ENCODE data around the gene COL16A1. TPM values are rescaled to one million over a fixed set of nuclear protein-coding genes. Genes with fewer than 3 reads are reported as not detected.

Gene COL16A1
- total and polyA plus RNA-seq, 2 of the 13 experiments (the other 11 are each of a cell fraction or from before 2014, with no cell fraction given), result 4.3 to 12.2 TPM

- peak; percentile 59; the same call in 1 of the 2 replicates for TF ChIP-seq TSC22D2 (CRISPR knock-in tag; IDR thresholded peaks at IDR 0.05; ENCODE audit: borderline replicate concordance)
- no peak for TF ChIP-seq ZNF414 (CRISPR knock-in tag; IDR thresholded peaks at IDR 0.05)
- no peak for TF ChIP-seq ZBTB14 (CRISPR knock-in tag; IDR thresholded peaks at IDR 0.05)
- no peak; the same call in 1 of the 2 replicates for TF ChIP-seq IRF9 (CRISPR knock-in tag; IDR thresholded peaks at IDR 0.05; ENCODE audit: borderline replicate concordance)
- TF ChIP-seq TIGD3 (CRISPR knock-in tag; IDR thresholded peaks at IDR 0.05; ENCODE audit: borderline replicate concordance), result no peak
- TF ChIP-seq ZBTB42 (CRISPR knock-in tag; IDR thresholded peaks at IDR 0.05), result no peak; the same call in none of the 2 replicates
- TF ChIP-seq ZMYM4 (CRISPR knock-in tag; IDR thresholded peaks at IDR 0.05), result peak; percentile 70; the same call in 1 of the 2 replicates
- TF ChIP-seq THAP9 (CRISPR knock-in tag; IDR thresholded peaks at IDR 0.05; ENCODE audit: borderline replicate concordance), result peak; percentile 87
- no peak for TF ChIP-seq PHF5A (CRISPR knock-in tag; IDR thresholded peaks at IDR 0.05; ENCODE audit: low read depth, unreplicated experiment)
- no peak for TF ChIP-seq SP2 (CRISPR knock-in tag; IDR thresholded peaks at IDR 0.05)
- no peak for TF ChIP-seq TAF15 (IDR thresholded peaks at IDR 0.05; ENCODE audit: low read depth, low read length, poor library complexity, severe bottlenecking)
- TF ChIP-seq ZNF329 (CRISPR knock-in tag; IDR thresholded peaks at IDR 0.05; ENCODE audit: low read depth), result 0 out of 2 replicates have a peak, but pooled peaks have one; percentile 25
- TF ChIP-seq RARA (CRISPR knock-in tag; IDR thresholded peaks at IDR 0.05), result peak; percentile 12; the same call in 1 of the 2 replicates
- peak; percentile 60; the same call in 1 of the 2 replicates for TF ChIP-seq JUN (CRISPR knock-in tag; IDR thresholded peaks at IDR 0.05)
- TF ChIP-seq SMARCC2 (IDR thresholded peaks at IDR 0.05), result no peak
- TF ChIP-seq YEATS4 (CRISPR knock-in tag; IDR thresholded peaks at IDR 0.05; ENCODE audit: borderline replicate concordance), result peak; percentile 98
- TF ChIP-seq GMEB1 (CRISPR knock-in tag; IDR thresholded peaks at IDR 0.05; ENCODE audit: borderline replicate concordance), result peak; percentile 49; the same call in 1 of the 2 replicates
- peak; percentile 94 for TF ChIP-seq ZNF274 (CRISPR knock-in tag; IDR thresholded peaks at IDR 0.05)
- TF ChIP-seq RFXAP (CRISPR knock-in tag; IDR thresholded peaks at IDR 0.05; ENCODE audit: borderline replicate concordance), result peak; percentile 92; the same call in 1 of the 2 replicates
These were observed 11.5 kb upstream of the COL16A1 start (continued) for GRCh38 chr1:31715087-31715872.
